Spleen (tissue), 11 donors: ENCODE results near the gene FGF19. TPM values are rescaled to one million over a fixed set of nuclear protein-coding genes. Genes with fewer than 3 reads are reported as not detected.
A peak's percentile ranks its signal among the peaks of the same experiment; 100 is the strongest.

Experiments
- DNase-seq: peaks from one replicate; pipeline ENCODE4 v3.0.0-alpha.2; 2020
- H3K27ac ChIP-seq, 8 donors: fragments of 200-600 bp; sonication (generic) in 7 of 8; 1 replicate in 4 of 8; 2 replicates in 4 of 8; pipeline versions ENCODE4 v1.5.0 to v1.8.0; 2016 to 2021; ENCODE audit warnings: inconsistent platforms in 4 of 8, mild to moderate bottlenecking in 4 of 8, moderate library complexity in 1 of 8
- H3K27me3 ChIP-seq, 7 donors: fragments of 200-600 bp; sonication (generic) in 6 of 7; replicated peaks in 1 of 7; 1 replicate in 4 of 7; 2 replicates in 3 of 7; pipeline versions ENCODE4 v1.5.0 to v1.8.0; 2016 to 2021; ENCODE audit warnings: inconsistent platforms in 3 of 7, mild to moderate bottlenecking in 1 of 7
- H3K36me3 ChIP-seq, 6 donors: fragments of 200-600 bp; sonication (generic) in 5 of 6; 1 replicate in 4 of 6; 2 replicates in 2 of 6; pipeline versions ENCODE4 v1.5.0 to v1.8.0; 2016 to 2021; ENCODE audit warnings: inconsistent platforms in 2 of 6
- H3K4me1 ChIP-seq, 6 donors: fragments of 200-600 bp; sonication (generic) in 5 of 6; 1 replicate in 3 of 6; 2 replicates in 3 of 6; pipeline versions ENCODE4 v1.5.0 to v1.8.0; 2016 to 2021; ENCODE audit warnings: inconsistent platforms in 3 of 6
- H3K4me3 ChIP-seq, 8 donors: fragments of 200-600 bp; sonication (generic) in 7 of 8; 1 replicate in 4 of 8; 2 replicates in 4 of 8; pipeline versions ENCODE4 v1.5.0 to v1.8.0; 2016 to 2021; ENCODE audit warnings: inconsistent platforms in 4 of 8, mild to moderate bottlenecking in 4 of 8, moderate library complexity in 2 of 8
- H3K9me3 ChIP-seq, 8 donors: fragments of 200-600 bp; sonication (generic) in 7 of 8; 1 replicate in 4 of 8; 2 replicates in 4 of 8; pipeline versions ENCODE4 v1.5.0 to v1.8.0; 2016 to 2021; ENCODE audit warnings: inconsistent platforms in 4 of 8
- CTCF ChIP-seq, 11 experiments: fragments of 200-600 bp in 7 of 11; fragments of 450-650 bp in 4 of 11; sonication (generic) in 4 of 11; IDR thresholded peaks in 8 of 11; conservative IDR thresholded peaks in 3 of 11; 1 replicate in 7 of 11; 2 replicates in 4 of 11; pipeline versions ENCODE4 v1.4.0 to v1.8.0; 2016 to 2021; ENCODE audit warnings: antibody characterized with exemption in 11 of 11, inconsistent platforms in 4 of 11, mild to moderate bottlenecking in 1 of 11
- POLR2A ChIP-seq, 3 donors: fragments of 450-650 bp; IDR thresholded peaks; one replicate each; pipeline ENCODE4 v1.5.1; 2017; ENCODE audit warnings: antibody characterized with exemption in 3 of 3, mild to moderate bottlenecking in 1 of 3
- POLR2AphosphoS5 ChIP-seq, 3 donors: sonication (generic); formaldehyde crosslinking; IDR thresholded peaks; one replicate each; pipeline ENCODE4 v1.5.1; 2017; ENCODE audit warnings: antibody characterized with exemption in 3 of 3
- WGBS, 5 donors: extraction: QIAGEN DNeasy Blood & Tissue Kit in 3 of 5; methylation state at CpG; one replicate each; pipeline versions ENCODE4 v1.1.5 to v1.1.7; 2013 to 2018; 5-methylcytosine and 5-hydroxymethylcytosine counted together
- intact Hi-C: fragments of 100-400 bp; cut with DNase I; formaldehyde crosslinking; loops from one replicate; pipeline ENCODE4 v1.15.0; 2023; ENCODE audit warnings: low total_unique reads
- polyA plus RNA-seq, 3 donors: library from polyadenylated mRNA; stranded (reverse); fragments of 200-250 nt; gene quantifications; one replicate each; pipeline ENCODE4 v1.2.1, GENCODE V29; 2013
- total RNA-seq, 7 donors: library from RNA; depleted of rRNA in 3 of 7; stranded (reverse); fragments of >200 nt in 3 of 7; fragmentation: NEBNext Ultra II Directional in 4 of 7; extraction: Animal tissue kit (Norgen Biotek cat#: 25700) in 4 of 7; gene quantifications; one replicate each; pipeline versions ENCODE4 v1.1.0 to v1.2.1, GENCODE V29; 2016 to 2021
- donor health status: healthy with polysubstance abuse.
- donor health status: DM: no; HTN: no; CAD: no; lungs with moderate emphysema.
- donor health status: DM: no; HTN: no; CAD: no.
- donor health status: Bipolar disorder and iron deficiency.
- donor health status: healthy.
- donor health status: DM: no; HTN: no; CAD: no.
- donor health status: DM: yes; HTN: yes; CAD: no.

Gene FGF19
- total and polyA plus RNA-seq, 10 donors, result not detected

GRCh38 chr11:69653406-69653960 is 50.3 kb downstream of the FGF19 start:
- intact Hi-C loops, result no loop called here
- Histone ChIP-seq H3K4me3 (no peak overlapping the region), H3K27me3 (no peaks in the 10 kb centered on the region), H3K36me3 (peaks cover 0 to 61% (median 38%) of the 10 kb centered on the region in 6 donors), H3K9me3 (no peaks in the 10 kb centered on the region), H3K27ac (no peak overlapping the region), H3K4me1 (peaks cover 0 to 26% (median 10%) of the 10 kb centered on the region in 6 donors)
- TF ChIP-seq POLR2AphosphoS5 (IDR thresholded peaks at IDR 0.05) (no peak), POLR2A (IDR thresholded peaks at IDR 0.05) (no peak), CTCF (IDR thresholded peaks at IDR 0.05 in 8 of 11, conservative IDR thresholded peaks at IDR 0.05 in 3 of 11) (no peak)
- 92 to 96% (median 95%) methylated on average over 23 of the region's 23 CpGs for WGBS, 5 donors
- DNase-seq, result peak; percentile 44

GRCh38 chr11:69652999-69653398 is 50.8 kb downstream of the FGF19 start:
- WGBS, 5 donors, result 68 to 78% (median 72%) methylated on average over 11 of the region's 11 CpGs
- peaks cover 0 to 26% (median 10%) of the 10 kb centered on the region in 6 donors for H3K4me1 ChIP-seq
- no peak overlapping the region for H3K27ac ChIP-seq
- TF ChIP-seq POLR2AphosphoS5 (IDR thresholded peaks at IDR 0.05), result no peak
- TF ChIP-seq CTCF (IDR thresholded peaks at IDR 0.05 in 8 of 11, conservative IDR thresholded peaks at IDR 0.05 in 3 of 11), result no peak
- TF ChIP-seq POLR2A (IDR thresholded peaks at IDR 0.05), result no peak
- DNase-seq, result peak; percentile 59
- peaks cover 0 to 66% (median 40%) of the 10 kb centered on the region in 6 donors for H3K36me3 ChIP-seq
- no peaks in the 10 kb centered on the region for H3K9me3 ChIP-seq
- no peaks in the 10 kb centered on the region for H3K27me3 ChIP-seq
- no peak overlapping the region for H3K4me3 ChIP-seq
- intact Hi-C loops, result no loop called here

- H3K36me3 ChIP-seq, result peaks cover 0 to 76% (median 41%) of the 10 kb centered on the region in 6 donors
- intact Hi-C loops, result no loop called here
These were observed 51.8 kb downstream of the FGF19 start for GRCh38 chr11:69651834-69652620.

More at GRCh38 chr11:69651834-69652620, 51.8 kb downstream of the FGF19 start:
- Histone ChIP-seq H3K27me3 (no peaks in the 10 kb centered on the region), H3K4me1 (peaks cover 5 to 27% (median 13%) of the 10 kb centered on the region in 6 donors), H3K27ac (no peak overlapping the region), H3K9me3 (no peaks in the 10 kb centered on the region), H3K4me3 (no peak overlapping the region)
- TF ChIP-seq POLR2AphosphoS5 (IDR thresholded peaks at IDR 0.05), result no peak
- TF ChIP-seq CTCF (IDR thresholded peaks at IDR 0.05 in 8 of 11, conservative IDR thresholded peaks at IDR 0.05 in 3 of 11), result no peak
- 88 to 90% (median 89%) methylated on average over 15 of the region's 15 CpGs for WGBS, 5 donors
- DNase-seq, result peak; percentile 47
